ENCODE measurements around the gene NFE2L2. TPM values are rescaled to one million over a fixed set of nuclear protein-coding genes. Genes with fewer than 3 reads are reported as not detected.

Gene NFE2L2
- total and polyA plus RNA-seq, 2 experiments from 2014 or later, result 35.0 to 39.1 TPM

- TF ChIP-seq ZNF462 (CRISPR knock-in tag; IDR thresholded peaks at IDR 0.05) (no peak), ZNF331 (CRISPR knock-in tag; IDR thresholded peaks at IDR 0.05; ENCODE audit: low read depth) (no peak), CTCF (conservative IDR thresholded peaks at IDR 0.05; ENCODE audit: low read depth in 2 of 2) (no peak), CREB1 (CRISPR knock-in tag; IDR thresholded peaks at IDR 0.05; ENCODE audit: low read depth) (no peak), EZH2phosphoT487 (IDR thresholded peaks at IDR 0.05; ENCODE audit: unreplicated experiment) (no peak), EZH2 (IDR thresholded peaks at IDR 0.05; ENCODE audit: low read depth, unreplicated experiment) (no peak)
Measured at GRCh38 chr2:177262092-177262491, 2.4 kb downstream of the NFE2L2 start (continued).

All from GM23338 (cell line).